Epithelial cell of esophagus (primary cell): ENCODE measurements around the gene UBAC2.
"Not testable (repeated sequence)": the region's sequence is repeated elsewhere in the genome, so short reads cannot be mapped to it uniquely, and the experiment has no call there.

Experiments used
- DNase-seq: peaks from one replicate; pipeline ENCODE4 v3.0.0; 2010; ENCODE audit warnings: low read depth
- H3K4me3 ChIP-seq: 2 replicates; pipeline ENCODE4 v1.5.1; 2011; ENCODE audit warnings: mild to moderate bottlenecking, low read length, control low read depth
- TF ChIP-seq, protein P1 (sequence below): IDR thresholded peaks from 2 replicates; pipeline ENCODE4 v1.5.1; 2011; ENCODE audit warnings: low read depth, mild to moderate bottlenecking, low read length, control low read depth, inconsistent platforms; ENCODE audit not compliant: insufficient read depth; ENCODE audit errors: missing control alignments

UBAC2 gene

GRCh38 chr13:99206873-99207272 lies 6.2 kb downstream of the UBAC2 start:
- H3K4me3 ChIP-seq: no peak overlapping the region
- DNase-seq: no peak
- TF ChIP-seq, protein P1, sequence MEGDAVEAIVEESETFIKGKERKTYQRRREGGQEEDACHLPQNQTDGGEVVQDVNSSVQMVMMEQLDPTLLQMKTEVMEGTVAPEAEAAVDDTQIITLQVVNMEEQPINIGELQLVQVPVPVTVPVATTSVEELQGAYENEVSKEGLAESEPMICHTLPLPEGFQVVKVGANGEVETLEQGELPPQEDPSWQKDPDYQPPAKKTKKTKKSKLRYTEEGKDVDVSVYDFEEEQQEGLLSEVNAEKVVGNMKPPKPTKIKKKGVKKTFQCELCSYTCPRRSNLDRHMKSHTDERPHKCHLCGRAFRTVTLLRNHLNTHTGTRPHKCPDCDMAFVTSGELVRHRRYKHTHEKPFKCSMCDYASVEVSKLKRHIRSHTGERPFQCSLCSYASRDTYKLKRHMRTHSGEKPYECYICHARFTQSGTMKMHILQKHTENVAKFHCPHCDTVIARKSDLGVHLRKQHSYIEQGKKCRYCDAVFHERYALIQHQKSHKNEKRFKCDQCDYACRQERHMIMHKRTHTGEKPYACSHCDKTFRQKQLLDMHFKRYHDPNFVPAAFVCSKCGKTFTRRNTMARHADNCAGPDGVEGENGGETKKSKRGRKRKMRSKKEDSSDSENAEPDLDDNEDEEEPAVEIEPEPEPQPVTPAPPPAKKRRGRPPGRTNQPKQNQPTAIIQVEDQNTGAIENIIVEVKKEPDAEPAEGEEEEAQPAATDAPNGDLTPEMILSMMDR: no peak

DNA sequence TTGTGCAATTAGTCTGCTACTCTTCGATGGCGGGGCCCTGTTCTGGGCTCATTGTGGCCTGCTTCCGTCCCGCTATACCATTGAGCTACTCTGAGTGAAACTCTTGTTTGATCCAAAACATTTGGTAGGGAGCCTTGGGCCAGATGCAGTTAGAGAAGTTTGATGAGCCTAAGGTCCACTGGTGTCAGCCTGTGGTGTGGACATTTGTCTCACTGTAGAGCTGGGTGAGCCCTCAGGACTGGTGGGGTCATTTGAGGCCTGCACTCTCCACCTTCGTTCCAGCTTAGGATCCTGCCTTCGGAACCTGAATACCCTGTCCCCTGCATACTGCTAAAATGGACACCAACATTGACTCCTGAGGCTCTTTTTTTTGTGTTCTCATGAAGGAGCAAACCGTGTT lies 6.9 kb downstream of the UBAC2 start:
- TF ChIP-seq, protein P1: no peak
- DNase-seq: no peak
- H3K4me3 ChIP-seq: no peak overlapping the region

- TF ChIP-seq, protein P1: no peak
- no peak overlapping the region for H3K4me3 ChIP-seq
- no peak for DNase-seq
Observed at GRCh38 chr13:99208185-99208584, 7.5 kb downstream of the UBAC2 start.

DNA sequence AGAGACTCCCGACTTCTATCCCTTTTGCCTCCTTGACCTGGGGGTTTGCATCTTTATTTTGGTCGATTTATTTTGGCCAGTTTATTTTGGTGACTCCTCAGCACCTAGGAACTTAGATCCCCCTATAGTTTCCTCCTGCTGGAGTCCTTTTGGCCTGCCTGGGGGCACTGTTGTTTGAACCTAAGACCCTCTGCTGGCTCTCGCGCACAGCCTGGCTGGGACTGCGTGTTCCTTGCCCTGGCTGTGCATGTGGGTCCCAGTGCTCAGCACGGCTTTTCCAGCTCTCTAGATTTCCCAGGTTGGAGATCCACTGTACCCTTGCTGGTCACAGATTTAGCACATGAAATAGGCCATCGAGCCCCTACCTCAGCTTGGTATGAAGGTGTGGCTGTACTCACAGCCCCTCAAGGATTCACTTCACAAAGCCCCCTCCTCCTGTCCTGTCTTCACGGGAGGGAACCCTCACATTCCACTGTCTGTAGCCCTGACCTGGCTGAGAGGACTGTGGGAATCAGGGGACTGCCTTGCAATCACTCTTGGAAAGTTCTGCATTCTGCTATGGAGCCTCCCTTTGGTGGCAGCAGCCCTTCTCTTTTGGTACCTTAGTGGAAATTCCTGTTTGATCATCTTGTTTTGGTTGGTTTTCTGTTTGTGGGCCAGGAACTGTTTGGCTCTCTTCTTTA lies 8.3 kb downstream of the UBAC2 start:
- H3K4me3 ChIP-seq: no peak overlapping the region
- TF ChIP-seq, protein P1: no peak
- no peak for DNase-seq

DNA sequence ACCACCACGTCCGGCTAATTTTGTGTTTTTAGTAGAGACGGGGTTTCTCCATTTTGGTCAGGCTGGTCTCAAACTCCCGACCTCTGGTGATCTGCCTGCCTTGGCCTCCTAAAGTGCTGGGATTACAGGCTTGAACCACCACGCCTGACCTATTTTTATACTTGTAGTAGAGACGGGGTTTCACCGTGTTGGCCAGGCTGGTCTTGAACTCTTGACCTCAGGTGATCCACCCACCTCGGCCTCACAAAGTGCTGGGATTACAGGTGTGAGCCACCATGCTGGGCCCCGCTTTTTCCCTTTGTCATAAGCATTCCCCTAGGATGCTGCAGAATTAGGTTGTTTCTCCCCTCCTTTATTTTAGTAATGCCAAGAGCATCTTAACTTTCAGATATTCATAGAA lies 10.0 kb downstream of the UBAC2 start:
- H3K4me3 ChIP-seq, DNase-seq: not testable (repeated sequence)

GRCh38 chr13:99211421-99212035 lies 10.9 kb downstream of the UBAC2 start:
- no peak overlapping the region for H3K4me3 ChIP-seq
- TF ChIP-seq, protein P1: no peak
- DNase-seq: no peak

DNA sequence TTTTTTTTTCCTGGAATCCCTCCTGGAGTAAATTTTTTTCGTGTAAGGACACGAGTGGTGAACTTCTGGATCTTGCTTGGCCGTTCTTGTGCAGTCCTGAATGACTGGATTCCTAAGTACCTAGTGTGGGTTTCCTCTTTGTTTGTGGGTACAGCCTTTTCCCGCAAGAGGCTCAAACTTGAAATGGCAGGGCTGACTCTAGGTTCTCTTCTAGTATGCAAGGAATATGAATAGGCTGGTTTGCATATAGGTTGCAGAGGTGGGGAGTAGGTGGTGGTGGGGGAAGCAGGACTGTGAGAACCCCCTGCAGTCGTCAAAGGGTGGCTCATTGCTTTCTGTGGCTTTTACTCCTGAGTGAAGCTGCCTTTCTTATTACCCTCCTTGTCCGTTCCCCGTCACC lies 13.6 kb downstream of the UBAC2 start:
- TF ChIP-seq, protein P1: no peak
- H3K4me3 ChIP-seq: no peak overlapping the region
- peak; percentile 72 for DNase-seq
